ENCODE measurements around the gene MB21D2.

The MB21D2 gene

GRCh38 chr3:192923731-192924130 is 6.1 kb upstream of the MB21D2 start:
- DNase-seq (ENCODE audit: low read depth) = no peak

GRCh38 chr3:192921793-192922192 is 4.1 kb upstream of the MB21D2 start:
- no peak for DNase-seq (ENCODE audit: low read depth)

- DNase-seq (ENCODE audit: low read depth) = no peak
Observed at GRCh38 chr3:192920411-192920810, 2.8 kb upstream of the MB21D2 start.

GRCh38 chr3:192919901-192920300 is 2.2 kb upstream of the MB21D2 start:
- DNase-seq (ENCODE audit: low read depth) = no peak

DNA sequence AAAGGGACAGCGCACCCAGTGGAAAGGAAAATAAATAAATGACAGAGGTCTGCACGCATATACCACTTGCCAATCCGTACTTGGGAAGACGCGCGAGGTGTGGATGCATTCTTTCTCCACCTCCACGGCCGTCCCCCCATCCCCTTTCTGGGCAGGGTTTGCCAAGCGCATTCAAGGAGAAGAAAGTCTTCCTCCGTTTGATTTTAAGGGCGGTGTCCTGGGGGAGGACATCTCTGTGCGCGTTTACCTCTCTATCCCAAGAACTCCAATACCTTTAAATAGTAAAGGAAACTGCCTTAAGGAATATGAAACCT is 576 bp upstream of the MB21D2 start:
- DNase-seq (ENCODE audit: low read depth) = no peak

DNA sequence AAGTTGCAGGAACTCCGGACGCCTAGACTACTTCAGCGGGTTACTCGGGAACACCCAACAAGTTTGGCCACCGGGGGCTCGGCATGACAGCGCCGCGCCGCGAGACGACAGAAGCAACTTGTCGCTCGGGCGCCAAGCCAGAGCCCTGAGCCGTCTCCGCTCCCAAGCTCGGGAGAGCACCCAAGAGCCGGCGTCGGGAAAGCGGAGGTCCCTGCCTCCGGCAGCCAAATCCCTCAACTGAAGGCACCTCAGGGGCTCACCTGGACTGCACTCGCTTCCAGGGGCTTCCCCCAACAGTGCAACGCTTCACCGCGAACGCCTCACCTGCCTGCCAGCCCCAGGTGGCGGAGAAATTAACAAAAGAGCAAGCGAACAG is 640 bp downstream of the MB21D2 start:
- DNase-seq (ENCODE audit: low read depth) = no peak

- DNase-seq (ENCODE audit: low read depth) = no peak
Observed at GRCh38 chr3:192916371-192917027, 1.2 kb downstream of the MB21D2 start.

DNA sequence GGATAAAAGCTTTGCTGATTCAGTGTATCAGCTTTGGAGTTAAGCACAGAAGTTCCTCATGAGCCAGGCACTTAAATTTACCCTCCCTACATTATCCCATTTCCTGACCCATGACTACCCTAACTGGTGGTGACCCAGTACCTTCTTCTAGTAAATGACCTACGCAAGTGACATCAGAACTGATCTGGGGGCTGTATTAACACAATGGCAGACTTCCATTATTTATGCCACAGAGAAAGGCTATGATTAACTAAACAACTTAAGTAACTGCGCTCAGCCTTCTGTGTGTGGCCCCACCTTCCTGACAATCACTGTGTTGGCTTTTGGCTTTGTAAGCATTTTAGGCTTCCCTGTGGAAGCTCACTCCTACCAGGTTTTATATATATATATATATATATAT is 1.9 kb downstream of the MB21D2 start:
- no peak for DNase-seq (ENCODE audit: low read depth)

GRCh38 chr3:192915304-192915703 is 2.4 kb downstream of the MB21D2 start:
- DNase-seq (ENCODE audit: low read depth) = no peak

DNA sequence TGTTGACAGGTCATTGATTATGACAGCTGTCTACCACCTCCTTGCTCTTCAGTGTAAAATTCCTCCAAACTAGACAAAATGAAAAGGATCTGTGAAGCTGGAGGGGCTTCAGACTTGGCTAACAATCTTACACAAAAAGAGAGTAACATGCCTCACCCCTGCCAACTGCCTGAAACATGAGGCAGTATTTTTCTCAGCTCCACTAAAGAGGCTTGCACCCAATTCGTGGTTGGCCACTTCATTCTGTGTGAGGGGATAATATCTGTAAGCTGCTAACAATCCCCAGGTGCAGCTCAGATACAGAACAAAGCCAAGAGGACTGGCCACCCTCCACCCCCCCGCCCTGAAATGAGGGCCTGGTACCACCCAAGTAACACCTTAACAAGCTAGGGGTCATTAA is 2.8 kb downstream of the MB21D2 start:
- no peak for DNase-seq (ENCODE audit: low read depth)

- no peak for DNase-seq (ENCODE audit: low read depth)
Observed at GRCh38 chr3:192913540-192913939, 4.1 kb downstream of the MB21D2 start.

DNA sequence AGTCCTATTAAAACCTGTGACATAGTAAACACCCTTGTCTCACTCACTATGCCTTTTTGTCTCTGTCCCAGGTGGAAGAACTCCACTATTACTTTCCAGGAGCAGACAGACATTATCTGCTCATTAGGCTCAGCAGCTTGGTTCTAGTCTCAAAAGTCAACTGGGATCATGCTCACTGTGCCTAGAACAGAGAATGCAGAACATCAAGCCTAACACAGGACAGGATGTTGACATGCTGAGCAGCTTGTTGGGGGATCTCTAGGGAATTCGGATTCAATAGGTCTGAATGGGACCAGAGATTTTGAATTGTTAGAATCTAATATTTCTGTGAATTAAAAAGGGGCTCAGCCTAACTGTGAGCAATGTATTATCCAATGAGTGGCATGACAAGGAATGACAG is 6.4 kb downstream of the MB21D2 start:
- no peak for DNase-seq (ENCODE audit: low read depth)

DNA sequence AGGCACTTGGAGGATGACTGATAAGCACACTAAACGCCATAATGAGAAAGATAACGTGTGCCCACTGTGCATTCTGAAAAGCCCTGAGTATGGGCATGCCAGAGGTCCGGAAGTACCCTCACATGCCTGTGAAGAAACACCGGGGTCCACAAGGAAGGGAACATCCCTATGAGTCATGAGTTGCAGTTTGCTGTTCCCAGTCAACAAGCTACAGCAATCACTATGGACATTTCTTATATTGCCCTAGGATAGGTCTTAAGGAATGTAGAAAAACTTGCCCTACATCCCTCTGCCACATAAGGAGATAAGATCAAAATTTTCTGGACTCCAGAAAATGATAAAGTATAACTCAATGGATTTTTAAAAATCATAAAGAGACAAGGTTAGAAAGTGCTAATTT is 9.9 kb downstream of the MB21D2 start:
- DNase-seq (ENCODE audit: low read depth) = no peak

DNA sequence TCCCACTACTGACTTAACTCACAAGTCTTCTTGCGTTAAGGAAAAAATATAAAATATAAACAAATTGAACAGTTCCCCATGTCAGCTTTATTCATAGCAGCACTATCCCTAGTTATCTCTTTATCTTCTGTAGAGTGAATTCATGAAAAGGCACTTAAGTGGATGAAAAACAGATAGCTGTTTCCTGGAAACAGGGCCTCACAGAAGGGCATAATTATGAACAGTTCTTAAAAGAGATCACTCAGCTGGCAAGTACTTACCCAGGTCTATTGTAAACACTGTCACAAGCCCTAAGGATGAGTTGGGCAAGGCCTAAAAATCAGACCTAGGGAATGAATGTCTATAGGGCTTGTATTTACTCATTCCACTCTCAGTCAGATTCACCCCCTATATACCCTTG is 10.7 kb downstream of the MB21D2 start:
- DNase-seq (ENCODE audit: low read depth) = no peak

DNA sequence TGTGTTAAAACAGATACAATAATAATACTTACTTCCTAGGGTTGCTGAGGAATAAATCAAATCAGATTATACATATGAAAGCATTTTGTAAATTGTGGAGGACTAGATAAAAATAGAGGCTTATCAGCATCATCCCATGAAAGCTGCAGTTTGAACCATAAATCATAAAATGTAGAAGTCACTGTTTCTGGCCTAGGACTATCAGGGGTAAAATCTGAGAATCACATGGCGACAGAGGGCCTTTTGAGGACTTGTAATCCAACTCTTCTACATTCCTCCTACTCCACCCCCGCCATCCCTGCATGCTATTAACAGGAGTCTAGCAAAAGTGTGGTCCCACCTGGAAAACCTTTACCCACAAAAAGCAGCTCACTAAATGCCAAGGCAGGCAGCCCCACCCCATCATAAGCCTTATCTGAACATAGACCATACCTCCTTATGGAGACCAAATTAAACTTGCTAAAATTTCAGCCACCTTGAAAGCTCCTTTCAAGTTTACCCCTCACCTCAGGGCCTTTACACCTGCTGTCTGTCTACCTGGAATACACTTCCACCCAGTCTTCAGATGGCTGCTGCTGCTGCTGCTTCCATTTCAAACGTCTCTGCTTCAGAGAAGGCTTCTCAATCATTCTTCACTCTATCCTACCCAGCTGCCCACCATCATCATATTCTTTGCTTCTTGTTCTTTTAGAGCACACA is 11.5 kb downstream of the MB21D2 start:
- no peak for DNase-seq (ENCODE audit: low read depth)

GRCh38 chr3:192904632-192905289 is 12.9 kb downstream of the MB21D2 start:
- DNase-seq (ENCODE audit: low read depth) = no peak

GRCh38 chr3:192902549-192902948 is 15.1 kb downstream of the MB21D2 start:
- DNase-seq (ENCODE audit: low read depth) = no peak

GRCh38 chr3:192901435-192901834 is 16.2 kb downstream of the MB21D2 start:
- DNase-seq (ENCODE audit: low read depth) = no peak

GRCh38 chr3:192899540-192899982 is 18.1 kb downstream of the MB21D2 start:
- DNase-seq (ENCODE audit: low read depth) = no peak

- DNase-seq (ENCODE audit: low read depth) = no peak
Observed at GRCh38 chr3:192897005-192897404, 20.7 kb downstream of the MB21D2 start.

- DNase-seq (ENCODE audit: low read depth) = no peak
Observed at GRCh38 chr3:192896208-192896607, 21.4 kb downstream of the MB21D2 start.

DNA sequence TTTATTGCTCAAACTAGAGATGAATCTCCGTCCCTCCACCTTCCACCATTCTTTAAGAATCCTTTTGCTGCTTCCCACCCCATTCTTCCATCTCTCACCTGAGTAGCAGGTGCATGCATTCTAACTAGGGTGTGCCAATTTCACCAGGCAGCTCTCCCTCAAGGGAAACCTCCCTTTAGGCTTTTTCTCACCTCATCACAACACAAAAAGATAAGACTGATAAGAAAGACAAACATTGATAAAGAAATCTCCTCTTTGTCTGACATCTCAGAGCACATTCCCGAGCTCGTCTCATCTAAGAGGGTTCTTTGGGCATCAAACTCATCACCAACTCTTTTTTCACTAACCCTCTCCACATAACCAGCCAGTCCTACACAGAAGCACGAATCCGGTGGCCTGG is 23.0 kb downstream of the MB21D2 start:
- no peak for DNase-seq (ENCODE audit: low read depth)

DNA sequence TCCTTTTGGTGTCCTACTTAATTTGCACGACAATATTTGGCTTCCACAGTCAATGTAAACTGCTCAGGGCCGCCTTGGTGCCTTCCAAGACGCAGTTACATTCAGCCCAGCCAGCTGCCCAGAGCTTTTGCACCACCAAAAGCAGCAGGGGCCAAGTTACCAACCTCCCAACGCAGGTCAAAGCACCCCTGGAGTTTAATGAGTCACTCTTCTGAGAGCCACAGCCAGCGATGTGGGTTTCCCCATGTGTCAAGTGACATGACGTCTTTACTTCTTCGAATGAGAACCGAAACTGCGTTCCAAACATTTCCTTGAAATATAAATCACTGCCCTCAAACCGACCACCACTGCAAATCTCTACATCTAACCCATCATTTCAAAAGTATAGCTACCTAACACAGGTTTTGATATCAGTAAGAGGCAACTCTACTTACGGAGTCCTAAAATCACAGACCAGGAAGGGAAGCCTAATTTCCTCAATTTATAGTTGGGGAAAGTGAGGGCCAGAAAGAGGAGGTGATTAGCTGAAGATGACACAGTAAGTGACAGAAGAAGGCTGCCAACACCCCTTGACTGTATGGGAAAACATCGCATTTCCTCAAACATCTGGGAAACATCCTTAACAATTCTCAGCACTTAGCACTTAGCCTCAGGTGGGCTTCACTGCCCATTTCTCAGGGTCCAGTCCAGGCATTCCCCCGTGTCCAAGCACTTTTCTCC is 24.5 kb downstream of the MB21D2 start:
- DNase-seq (ENCODE audit: low read depth) = no peak
